AG09309 (cell line): ENCODE results near the gene ATRN.

ENCODE experiments used
- DNase-seq: peaks from one replicate; pipeline ENCODE4 v3.0.0-alpha.2; 2010; ENCODE audit warnings: low read depth
- H3K4me3 ChIP-seq: 2 replicates; pipeline ENCODE4 v1.5.1; 2011; ENCODE audit warnings: mild to moderate bottlenecking, low read depth, low read length, moderate library complexity; ENCODE audit not compliant: control insufficient read depth
- TF ChIP-seq, protein P1 (sequence below): IDR thresholded peaks from 2 replicates; pipeline ENCODE4 v1.5.1; 2011; ENCODE audit warnings: mild to moderate bottlenecking, low read depth, low read length, inconsistent platforms; ENCODE audit not compliant: insufficient read depth, control insufficient read depth; ENCODE audit errors: missing control alignments

Gene ATRN

DNA sequence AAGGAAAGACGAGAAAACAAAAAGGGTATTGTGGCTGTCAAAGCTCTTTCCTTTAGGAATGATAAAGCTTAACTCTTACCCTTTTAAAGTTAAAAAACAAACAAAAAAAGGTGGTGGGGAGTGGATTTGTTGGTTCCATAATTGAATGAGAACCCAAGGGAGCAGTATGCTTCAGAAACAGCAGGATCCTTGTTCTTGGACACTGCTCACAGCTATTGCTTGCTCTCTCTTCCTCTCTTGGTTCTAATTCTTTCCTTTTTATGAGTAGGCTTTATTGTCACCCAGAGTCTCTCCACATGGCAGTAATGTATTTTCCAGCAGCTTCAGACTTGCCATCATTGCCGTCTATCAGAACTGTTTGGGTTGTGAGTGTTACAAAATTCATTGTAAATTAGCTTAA, 18.7 kb upstream of the ATRN start:
- TF ChIP-seq, protein P1, sequence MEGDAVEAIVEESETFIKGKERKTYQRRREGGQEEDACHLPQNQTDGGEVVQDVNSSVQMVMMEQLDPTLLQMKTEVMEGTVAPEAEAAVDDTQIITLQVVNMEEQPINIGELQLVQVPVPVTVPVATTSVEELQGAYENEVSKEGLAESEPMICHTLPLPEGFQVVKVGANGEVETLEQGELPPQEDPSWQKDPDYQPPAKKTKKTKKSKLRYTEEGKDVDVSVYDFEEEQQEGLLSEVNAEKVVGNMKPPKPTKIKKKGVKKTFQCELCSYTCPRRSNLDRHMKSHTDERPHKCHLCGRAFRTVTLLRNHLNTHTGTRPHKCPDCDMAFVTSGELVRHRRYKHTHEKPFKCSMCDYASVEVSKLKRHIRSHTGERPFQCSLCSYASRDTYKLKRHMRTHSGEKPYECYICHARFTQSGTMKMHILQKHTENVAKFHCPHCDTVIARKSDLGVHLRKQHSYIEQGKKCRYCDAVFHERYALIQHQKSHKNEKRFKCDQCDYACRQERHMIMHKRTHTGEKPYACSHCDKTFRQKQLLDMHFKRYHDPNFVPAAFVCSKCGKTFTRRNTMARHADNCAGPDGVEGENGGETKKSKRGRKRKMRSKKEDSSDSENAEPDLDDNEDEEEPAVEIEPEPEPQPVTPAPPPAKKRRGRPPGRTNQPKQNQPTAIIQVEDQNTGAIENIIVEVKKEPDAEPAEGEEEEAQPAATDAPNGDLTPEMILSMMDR, result no peak
- no peak overlapping the region for H3K4me3 ChIP-seq
- DNase-seq, result no peak

DNA sequence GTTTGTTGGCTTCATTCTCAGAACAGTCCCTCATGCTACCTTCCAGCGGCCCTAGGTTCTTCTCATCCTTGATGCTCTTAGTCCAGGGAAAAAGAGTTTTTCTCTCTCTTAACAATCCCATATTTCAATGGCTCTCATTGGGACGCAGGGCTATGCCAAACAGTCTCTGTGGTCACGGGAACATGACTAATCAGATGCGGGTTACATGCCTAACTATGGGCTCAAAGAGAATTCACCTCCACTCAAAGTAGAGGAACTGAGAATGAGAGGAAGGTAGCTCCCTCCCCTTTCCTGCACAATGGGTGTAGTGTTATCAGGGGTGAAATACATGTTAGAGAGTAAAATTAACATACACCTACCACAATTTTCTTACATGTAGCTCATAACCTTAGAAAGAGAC, 18.1 kb upstream of the ATRN start:
- no peak for DNase-seq
- no peak overlapping the region for H3K4me3 ChIP-seq
- TF ChIP-seq, protein P1, result no peak

DNA sequence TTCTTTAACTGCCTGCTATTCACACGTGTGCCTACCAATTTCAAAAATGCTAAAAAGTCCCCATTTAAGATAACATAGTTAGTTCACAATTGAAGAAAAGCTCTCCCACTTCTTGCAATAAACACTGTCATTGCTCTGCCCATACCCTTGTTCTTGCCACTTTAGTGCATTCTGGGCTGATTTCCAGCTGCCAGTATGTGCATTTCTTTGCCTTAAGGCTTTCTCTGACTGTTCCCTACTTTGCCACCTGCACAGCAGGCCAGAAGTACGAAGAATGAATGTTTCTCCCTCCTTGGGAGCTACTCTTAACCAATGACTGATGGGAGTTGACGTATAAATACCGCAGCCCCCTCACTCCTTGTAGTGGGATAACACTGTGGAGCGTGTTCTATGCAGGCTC, 16.0 kb upstream of the ATRN start:
- DNase-seq, result no peak
- TF ChIP-seq, protein P1, result no peak
- no peak overlapping the region for H3K4me3 ChIP-seq

DNA sequence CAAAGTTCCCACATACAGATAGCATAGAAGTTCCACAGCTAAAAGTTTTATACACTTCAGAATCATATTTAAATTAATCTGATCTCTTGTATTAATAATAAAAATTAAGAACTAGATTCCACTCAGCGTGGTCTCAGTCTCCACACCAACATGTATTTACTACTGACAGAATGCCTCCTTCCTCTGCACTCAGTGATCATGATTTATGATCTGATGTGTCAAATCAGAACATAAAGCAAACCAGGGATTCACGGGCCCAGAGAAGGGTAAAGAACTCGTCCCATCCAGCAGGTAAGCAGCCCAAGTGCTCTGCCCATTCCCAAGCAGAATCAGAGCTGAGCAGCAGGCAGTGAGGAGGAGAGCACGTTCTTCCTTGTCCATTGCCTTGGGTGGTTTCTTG, 14.2 kb upstream of the ATRN start:
- no peak for DNase-seq
- TF ChIP-seq, protein P1, result no peak
- no peak overlapping the region for H3K4me3 ChIP-seq

DNA sequence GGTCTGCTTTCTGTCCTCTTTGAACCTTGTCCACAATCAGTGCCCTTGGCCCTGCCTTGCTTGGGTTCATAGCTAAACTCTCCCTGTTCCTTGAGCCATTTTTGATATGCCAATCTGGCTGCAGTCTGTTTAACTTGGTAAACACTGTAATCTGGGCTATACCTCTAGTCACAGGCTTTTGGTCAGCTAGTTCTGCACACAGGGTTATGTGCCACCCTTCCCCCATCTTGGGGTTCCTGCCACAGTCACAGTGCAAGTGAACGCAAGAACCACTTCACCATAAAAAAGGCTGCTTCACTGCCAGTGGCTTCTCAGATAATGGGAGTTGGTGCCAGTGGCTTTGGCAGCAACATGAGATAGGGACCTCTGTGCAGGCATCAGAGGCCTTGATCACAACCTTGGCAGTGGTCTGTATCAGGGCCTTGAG, 10.9 kb upstream of the ATRN start:
- DNase-seq, result no peak
- no peak overlapping the region for H3K4me3 ChIP-seq
- TF ChIP-seq, protein P1, result no peak

DNA sequence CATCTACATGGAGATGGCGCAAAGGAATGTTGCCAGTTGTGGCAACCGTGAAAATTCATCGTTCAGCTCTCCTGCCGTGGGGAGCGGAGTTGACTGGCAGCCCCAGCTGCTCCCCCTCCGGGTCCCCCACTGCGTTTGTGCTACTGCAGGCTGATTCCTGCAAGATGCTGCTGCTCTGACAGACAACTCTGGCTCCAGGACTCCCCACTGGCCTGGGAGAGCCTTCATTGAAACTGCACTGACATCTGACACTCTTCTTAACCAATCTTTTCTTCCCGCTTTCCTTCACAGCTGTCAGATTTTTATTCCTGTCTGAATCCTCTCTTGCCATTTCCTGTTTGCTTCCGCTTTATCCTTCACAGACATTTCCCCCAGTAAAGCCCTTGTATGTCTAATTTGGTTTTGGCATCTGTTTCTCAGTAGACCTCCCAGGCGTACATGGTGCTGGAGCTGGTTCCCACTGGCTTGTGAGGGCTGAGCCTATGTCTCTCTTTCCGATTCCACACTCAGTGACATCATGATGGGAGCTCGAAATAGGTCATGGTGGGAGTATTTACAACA, 9.5 kb upstream of the ATRN start:
- no peak overlapping the region for H3K4me3 ChIP-seq
- no peak for DNase-seq
- TF ChIP-seq, protein P1, result no peak
